Stimulated activated CD8-positive, alpha-beta memory T cell treated with anti-CD3 and anti-CD28 coated beads, Interleukin-4, amount 100 ng/mL, for 24 hours (primary cell): ENCODE measurements around the gene SYK.

Experiments
- DNase-seq: peaks from one replicate; pipeline ENCODE4 v3.0.0-alpha.2; 2020; ENCODE audit warnings: low read depth

SYK gene

DNA sequence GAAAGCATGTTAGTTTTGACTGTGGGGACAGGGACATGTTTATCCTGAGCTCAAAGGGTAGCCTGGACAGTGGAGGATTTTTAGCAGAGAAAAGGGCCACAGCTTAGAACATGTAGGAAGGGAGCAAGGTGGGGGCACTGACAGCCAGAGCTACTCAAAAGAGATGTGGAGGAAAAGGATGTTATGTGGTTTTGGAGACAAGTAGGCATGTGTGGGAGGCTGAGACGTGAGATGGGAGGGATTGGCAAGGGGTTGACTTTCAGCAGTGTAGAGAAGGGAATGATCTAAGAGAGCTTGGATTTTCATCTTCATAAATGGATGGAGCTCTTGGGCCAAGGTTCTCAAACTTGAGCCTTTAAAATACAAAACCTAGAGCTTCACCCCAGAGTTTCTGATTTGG lies 24.0 kb downstream of the SYK start:
- no peak for DNase-seq

DNA sequence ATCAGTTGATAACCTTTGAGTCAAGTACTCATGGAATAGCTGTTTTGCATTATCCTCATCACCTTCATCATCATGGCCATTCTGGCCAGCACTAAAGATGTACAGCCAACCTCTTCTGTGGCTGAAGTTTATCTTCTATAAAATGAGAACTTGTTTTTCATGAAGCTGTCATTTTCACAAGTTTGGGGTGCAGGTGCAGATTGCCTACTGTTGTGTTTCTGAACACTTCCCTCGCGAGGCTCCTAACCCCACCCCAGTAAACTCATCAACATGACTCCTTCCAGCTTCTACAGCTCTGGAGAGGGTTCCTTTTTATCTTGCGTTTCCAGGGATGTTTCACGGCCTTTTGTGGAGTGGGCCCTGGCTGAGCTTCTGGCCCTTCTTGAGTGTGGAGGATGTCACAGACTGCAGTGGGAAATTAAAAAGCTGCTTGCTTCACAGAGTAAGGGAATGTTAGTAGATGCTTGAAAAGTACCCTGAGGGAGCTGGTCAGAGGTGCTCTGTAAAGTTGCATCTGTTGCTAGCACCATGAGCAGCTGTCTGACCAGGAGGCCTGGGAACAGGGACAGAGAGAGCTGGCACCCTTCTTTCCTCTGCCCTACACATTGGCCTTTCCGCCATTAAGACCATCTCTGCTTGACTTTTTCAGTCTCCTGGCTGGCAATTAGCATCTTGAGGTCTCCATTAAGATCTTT lies 24.9 kb downstream of the SYK start:
- no peak for DNase-seq

DNA sequence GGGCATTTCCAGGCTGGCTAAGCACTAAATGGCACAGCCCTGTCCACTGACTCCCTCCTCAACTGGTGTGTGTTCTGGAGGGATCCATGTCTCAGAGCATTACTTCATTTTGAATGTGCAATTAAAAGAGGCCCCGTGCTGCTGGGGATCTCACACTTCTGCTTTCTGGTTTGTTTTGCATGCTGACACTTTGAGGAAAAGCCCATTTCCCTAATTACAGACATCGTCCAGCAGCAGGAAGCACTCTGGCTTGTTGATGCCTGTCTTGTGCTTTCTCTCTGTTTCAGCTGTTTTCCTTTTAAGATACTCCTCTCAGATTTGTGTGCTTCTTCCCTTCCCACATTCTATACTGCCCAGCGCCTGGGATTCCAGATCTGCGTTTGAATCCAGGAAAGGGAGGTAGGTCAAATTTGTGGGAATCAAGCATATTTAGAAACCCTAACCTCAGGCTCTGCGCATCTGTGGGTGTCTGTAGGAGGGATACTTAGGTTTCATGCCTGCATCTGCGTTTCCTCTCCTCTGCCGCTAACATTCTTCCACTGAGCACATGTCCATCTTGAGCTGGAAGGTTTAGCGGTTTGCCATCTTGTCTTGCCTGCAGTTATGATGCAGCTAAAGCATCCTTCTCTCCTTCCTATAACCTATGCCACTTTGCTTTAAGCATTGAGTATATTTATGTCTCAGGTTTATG lies 25.7 kb downstream of the SYK start:
- no peak for DNase-seq

DNA sequence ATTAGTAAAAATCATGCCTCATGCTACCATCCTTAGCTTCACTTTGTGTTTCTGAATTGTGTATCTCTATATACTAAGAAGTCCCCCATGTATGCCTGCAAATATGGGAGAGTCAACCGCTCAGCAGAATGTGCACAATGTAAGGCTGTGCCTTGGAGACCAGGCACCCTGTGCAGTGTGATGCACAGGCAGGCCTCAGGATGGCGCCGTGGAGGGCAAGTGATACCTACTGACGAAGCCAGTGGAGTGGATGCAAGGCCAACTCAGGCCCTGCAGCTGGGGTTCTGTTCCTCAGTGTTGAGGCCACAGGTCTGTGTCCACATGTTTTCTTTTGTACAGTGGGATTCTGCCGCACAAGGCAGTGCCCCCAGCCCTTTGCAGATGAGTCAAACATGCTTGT lies 28.4 kb downstream of the SYK start:
- DNase-seq = no peak

DNA sequence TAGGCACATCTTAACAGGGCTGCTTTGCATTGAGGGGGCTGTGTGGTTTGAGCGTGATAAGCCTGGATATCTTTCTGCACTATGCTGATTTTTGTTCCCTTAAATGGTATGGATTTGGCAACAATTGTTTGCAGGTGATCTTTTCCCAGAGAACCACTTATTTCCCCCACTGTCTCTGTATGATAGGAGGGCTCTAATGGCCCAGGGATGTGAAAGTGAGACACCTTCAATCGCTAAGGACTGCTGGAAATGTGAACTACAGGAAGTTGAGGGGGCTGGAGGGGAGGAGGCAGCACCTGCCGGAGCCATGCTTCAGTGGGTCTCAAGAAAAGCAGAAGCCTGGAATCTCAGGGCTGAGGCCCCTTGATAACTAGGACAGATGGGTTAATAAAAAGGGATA lies 29.4 kb downstream of the SYK start:
- DNase-seq = no peak

DNA sequence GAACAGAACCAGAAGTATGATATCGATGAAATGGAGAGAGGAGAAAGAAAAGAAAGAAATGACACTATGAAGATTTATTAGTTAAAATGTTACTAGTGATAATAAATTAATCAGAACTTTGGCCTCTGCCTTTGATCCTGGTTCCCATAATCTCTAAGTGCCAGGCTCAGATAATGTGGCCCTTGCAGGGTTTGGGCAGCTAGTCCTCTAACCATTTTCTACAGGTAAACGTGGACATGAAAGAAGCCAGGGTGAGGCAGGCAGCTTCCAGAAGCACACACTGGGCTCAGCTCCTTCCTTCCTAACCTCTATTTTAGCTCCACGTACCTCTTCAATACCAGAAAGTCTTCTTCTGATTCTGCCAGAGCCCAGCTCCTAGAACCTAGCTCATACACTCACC lies 30.6 kb downstream of the SYK start:
- no peak for DNase-seq

DNA sequence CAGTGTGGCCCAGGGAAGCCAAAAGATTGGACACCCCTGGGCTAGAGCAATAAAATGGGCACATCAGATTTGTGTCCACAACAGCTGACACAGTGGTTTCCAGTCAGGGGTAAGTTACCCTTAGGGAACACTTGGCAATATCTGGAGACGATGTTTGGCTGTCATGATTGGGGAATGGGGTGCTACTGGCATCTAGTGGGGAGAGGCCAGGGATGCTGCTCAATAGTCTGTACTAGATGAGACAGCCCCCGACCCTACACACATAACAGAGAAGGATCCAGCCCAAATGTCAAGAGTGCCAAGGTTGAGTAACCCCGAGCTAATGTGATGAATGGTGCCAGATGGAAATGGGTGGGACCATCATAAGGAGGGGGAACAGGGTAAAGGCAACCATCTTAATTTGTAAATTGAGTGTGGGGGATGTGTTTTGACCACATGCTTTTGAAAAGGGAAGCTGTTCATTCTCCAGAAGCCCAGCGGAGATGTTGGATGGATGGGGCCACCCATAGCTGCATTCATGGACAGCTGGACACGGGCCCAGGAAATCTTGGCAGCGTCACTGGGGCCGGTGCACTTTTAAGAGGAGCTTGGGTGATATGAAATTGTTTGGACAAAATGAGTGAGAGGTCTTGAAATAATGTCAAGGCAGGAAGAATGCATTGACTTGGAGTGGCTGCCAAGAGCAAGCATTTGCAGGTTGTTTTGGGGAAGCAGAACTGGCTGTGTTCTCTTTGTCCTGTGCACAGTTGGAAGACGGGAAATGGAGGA lies 33.4 kb downstream of the SYK start:
- DNase-seq = no peak

DNA sequence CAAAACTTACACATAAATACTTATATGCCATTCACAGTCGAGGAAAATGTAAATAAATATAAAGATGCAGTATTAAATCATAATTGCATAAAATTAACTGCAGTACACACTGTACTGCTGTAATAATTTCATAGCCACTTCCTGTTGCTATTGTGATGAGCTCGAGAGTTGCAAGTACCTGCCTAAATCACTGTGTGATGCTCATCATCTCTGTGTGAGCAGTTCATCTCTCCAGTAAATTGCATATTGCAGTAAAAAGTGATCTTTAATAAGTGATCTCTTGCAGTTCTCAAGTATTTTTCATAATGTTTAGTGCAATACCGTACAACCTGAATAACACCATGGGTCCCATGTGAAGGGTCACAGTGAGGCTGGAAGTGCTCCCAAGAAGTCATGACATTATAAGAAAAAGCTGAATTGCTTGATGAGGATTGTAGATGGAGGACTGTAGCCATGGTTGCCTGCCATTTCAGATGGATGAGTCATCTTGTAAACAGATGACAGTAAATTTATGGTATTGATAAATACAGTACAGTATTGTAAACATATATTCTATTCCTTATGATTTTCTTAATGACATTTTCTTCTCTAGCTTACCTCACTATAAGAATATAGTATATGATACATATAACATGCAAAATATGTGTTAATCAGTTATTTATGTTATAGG lies 34.9 kb downstream of the SYK start:
- no peak for DNase-seq

DNA sequence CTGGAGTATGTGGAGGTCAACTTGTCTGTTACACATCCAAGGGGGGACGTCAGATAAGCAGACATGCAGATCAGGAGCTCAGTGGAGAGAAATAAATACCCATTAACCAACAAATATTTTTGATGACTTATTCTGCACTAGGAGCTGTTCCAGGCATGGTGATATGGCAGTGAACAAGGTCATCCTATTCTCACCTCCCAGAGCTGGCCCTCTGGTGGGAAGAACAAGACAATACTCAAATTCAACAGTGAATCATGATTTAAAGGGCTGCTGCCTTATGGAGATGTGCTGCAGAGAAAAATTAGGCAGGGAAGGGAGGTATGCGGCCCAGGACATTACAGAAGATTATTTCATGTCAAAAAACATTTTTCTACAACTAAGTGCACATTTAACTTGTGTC lies 36.5 kb downstream of the SYK start:
- no peak for DNase-seq

DNA sequence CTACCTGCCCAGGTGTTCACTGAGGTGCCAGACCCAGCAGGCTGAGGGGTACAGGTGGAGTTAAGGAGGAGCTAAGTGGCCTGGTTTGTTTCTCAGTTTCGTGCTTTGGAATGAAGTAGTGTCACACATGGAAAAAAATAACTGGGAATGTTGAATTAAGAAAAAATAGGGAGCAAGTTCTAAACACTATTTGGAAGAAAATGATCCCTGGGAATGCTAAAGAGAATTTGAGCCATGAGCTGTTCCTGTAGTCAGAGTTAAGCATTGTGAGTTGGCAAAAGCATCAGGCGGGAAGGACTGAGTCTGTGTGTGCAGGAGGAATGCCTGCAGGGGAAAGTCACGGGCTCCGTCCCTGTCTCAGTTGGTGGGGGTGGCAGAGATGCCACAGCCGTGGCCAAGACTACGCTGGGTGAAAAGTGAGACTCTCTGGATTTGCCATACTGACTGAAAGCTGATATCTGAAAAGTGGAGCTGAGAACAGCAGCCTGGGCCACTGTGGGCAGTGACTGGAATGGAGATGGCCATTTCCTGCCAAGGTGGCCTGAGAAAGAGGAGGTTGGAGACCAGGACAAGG lies 37.0 kb downstream of the SYK start:
- DNase-seq = no peak

DNA sequence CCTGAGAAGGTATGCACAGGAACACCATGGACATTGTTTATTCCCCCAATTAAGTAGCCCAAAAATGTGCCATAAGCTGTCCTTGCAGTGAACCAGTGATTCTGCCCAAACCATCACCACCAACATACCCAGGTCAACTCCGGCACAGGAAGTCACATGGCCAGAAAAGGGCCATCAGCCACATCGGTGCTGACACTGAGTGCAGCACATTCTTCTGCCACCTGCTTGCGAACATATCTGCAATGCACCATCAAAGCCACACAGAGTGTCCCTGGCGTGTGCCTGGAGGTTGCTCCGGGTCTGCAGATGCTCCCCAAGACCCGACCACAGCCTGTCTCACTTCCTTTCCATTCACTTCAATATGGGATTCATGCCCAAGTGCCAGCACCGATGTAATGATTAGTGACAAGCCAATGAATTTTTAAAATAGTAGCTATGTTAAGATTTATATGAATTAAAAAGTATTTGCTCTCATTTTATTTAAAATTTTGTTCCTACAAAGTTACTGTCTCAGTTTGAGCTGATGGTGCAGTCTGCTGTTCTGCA lies 37.6 kb downstream of the SYK start:
- no peak for DNase-seq

DNA sequence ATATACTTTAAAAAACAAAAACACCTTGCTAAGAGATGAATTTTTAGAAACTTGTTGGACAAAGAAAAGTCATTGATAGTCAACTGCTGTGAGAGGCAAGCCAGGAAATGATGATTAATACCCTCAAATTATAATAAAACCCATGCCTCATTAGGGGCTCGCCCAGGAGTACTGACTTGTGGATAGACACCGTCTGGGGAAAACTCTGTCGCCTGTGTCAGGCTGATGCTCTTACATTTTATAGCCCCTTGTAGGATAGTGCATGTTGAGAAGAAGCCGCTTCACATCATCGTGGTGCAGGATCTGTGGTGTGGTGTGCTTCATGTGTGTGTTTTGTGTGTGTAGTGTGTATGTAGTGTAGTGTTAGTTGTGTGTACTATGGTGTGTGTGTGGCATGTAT lies 39.1 kb downstream of the SYK start:
- no peak for DNase-seq

DNA sequence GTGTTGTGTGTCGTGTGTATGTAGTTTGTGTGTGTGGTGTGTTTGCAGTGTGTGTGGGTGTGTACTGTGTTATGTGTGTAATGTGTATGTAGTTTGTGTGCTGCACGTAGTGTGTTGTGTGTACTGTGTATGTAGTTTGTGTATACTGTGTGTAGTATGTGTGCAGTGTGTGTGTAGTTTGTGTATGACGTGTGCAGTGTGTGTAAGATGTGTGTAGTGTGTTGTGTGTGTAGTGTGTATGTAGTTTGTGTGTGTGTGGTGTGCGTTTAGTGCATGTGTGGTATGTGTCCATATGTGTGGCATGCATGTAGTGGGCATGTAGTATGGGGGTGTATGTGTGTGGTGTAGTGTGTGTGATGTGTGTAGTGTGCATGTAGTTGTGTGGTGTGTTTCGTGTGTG lies 39.6 kb downstream of the SYK start:
- DNase-seq = no peak

DNA sequence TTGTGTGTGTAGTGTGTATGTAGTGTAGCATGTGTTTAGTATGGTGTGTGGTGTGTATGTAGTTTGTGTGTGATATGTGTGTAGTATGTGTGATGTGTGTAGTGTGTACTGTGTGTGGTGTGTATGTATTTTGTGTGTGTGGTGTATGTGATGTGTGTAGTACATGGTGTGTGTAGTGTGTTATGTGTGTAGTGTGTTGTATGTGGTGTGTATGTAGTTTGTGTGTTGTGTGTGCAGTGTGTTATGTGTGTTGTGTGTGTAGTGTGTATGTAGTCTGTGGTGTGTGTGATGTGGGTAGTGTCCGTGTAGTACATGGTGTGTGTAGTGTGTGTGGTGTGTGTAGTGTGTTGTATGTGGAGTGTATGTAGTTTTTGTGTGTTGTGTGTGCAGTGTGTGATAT lies 40.0 kb downstream of the SYK start:
- DNase-seq = no peak

DNA sequence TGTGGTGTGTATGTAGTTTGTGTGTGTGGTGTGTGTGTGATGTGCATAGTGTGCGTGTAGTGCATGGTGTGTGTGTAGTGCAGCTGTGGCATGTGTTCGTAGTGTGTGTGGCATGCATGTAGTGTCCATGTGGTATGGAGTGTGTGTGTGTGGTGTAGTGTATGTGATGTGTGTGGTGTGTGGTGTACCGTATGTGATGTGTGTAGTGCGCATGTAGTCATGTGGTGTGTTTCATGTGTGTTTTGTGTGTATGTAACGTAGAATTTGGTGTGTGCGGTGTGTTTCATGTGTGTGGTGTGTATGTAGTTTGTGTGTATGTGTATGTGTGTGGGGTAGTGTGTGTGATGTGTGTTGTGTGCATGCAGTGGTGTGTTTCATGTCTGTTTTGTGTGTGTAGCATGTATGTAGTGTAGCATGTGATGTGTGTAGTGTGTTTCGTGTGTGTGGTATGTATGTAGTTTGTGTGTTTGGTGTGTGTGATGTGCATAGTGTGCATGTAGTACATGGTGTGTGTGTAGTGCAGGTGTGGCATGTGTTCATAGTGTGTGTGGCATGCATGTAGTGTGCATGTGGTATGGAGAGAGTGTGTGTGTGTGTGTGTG lies 40.7 kb downstream of the SYK start:
- no peak for DNase-seq

DNA sequence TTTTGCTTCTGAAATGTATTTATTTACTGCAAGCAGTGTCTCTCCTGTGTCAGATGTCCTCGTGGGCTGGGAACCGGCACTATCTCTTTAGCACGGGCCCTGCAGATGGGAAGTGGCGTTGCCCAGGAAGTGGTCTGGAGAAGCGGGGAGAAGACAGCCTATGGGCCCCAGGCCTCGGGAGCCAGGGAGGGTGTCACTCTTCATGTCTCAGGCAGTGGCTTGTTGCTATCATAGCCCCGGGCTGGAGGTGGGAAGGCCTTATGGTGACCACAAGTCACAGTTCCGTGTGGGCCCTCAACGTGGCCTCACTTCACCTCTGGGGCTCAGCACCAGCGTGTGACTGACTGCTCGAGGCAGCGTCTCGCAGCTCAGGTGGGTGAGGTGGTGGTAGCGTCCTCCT lies 41.4 kb downstream of the SYK start:
- no peak for DNase-seq

DNA sequence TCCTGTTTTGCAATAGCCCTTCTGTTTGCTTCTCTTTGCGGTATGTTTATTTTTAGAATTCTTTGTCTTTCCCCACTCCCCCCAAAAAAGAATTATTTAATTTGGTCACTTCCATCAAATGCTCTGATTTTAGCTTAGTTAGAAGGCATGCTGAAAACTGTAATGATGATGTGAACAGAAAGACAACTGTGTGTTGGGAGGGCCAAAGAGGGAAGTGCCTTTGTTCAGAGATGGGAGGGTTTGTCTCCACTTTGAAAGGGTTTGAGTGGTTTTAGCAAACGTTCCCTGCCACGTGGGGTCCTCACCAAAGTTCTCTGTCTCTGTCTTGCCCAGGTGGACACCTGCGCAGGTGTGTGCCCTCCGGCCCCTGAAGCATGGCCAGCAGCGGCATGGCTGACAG lies 41.9 kb downstream of the SYK start:
- no peak for DNase-seq

DNA sequence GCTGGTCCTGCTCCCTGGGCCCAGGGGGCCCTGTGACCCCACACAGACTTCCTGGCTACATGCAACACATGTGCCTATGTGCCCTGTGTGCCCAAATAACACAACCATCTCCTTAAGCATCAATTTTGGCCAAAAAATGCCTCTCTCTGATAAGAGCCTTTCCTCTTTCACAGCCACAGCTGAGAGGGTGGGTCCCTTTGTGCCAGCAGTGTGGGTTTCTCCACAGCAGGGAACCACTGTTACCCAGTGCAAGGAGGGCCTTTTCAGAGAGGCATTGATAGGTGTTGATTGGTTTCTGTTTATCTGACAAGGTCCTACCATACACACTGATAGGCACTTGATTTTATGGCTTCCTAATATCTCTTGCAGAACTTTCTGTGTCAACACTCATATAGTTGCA lies 42.7 kb downstream of the SYK start:
- DNase-seq = no peak

DNA sequence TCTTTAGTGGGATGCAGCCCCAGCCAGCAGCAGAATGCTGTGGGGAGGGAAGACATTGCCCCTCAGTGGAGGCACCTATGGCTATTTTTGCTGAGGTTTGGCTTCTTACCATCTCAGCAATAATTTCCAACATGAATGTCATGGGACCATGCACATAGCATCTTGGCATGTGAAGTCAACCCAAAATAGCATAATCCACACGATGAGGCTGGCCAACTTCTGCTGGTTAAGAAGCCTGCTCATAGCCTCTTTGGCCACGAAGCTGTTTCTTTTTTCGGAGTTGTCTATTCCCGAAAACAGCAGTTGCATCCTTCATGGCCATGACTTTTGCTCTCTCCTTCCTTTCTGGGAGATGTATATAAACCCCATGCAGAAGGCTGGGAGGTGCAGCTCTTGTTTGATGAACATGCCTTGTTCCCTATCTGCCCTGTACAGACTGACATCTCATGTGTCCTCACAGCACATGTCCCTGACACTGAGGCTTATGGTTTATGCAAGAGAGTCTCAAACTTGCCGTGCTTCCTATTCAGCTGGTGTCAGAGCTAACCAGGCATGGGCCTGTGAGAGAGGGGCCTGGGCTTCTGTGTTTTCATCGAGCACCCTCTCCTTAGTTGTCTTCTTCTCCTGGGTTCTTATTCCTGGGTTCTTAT lies 45.3 kb downstream of the SYK start:
- no peak for DNase-seq

DNA sequence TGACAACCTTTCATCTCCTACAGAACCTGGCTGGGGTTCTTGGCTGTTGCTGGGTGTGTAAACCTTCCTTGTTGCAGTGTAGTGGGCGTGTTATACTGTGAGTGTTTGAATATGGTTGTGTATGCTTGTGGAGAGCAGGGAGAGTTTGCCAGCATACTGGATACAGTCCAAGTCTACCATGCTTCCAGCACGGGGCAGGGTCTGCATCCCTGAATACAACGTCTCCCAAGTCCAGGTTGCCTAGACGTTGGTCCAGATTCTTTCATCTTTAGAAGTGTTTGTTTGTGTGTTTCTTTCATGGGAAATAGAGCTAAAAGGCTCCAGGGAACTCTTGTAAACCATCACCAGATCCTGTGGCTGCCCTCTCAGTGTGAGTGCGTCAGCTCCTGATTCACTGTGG lies 46.4 kb downstream of the SYK start:
- no peak for DNase-seq

DNA sequence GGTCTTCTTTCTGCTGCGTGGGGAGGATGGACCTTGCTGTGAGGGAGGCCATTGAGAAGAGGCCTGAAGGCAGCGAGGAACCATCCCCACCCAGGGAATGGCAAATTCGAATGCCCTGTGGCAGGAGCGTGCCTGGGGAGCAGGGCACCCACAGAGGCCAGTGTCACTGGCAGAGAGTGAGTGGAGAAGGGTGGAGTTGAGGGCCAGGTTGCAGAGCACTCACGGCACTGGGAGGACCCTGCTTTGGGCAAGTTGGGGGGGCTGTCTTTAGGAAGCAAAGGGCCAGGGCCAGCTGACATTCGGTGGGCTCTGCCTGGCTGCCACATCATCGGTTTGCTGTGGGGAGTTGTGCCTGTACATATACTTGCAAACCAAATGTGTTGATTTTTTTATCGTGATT lies 47.2 kb downstream of the SYK start:
- no peak for DNase-seq
